Measurements from ENCODE around the gene FBXO2.
A peak's percentile ranks its signal among the peaks of the same experiment; 100 is the strongest.

Gene FBXO2

GRCh38 chr1:11682287-11682771, 28.1 kb upstream of the FBXO2 start:
- no peak for DNase-seq (ENCODE audit: low read depth)

DNA sequence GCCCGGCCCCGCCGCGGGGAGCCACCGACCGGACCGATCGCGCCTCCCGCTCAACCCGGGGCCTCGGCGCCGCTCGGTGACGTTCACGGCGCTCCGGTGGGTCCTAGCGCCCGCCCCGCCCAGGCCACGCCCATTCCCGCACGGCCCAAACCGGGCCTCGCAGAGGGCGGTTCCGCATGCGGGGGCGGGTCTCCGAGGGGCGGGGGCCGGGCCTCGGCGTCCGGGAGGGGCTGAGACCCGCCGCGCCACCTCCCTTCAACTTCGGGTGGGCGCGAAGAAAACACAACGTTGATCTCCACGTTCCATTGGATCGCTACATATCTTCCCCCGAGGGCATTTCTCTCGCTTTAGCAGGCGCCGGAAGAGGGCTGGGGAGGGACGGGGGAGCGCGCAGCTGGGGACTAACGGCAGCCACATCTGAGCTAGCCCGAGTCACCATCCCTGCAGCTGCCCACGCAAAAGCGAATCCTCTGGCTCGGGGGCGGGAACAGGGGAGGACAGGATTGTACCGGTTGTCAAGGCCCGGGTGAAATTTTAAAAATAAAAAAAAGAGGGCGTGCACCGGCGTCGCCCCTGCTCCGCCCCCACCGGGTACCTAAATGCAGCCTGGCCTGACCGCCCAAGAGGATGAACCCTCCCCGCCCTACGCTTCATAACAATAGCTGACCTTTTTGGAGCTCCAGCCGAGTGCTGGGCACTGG, 27.0 kb upstream of the FBXO2 start, which contains the start of gene MAD2L2:
MAD2L2 (minus strand) TSS at position 78 of the 701 bp plus-strand sequence. CDS start 547 bp downstream, outside the sequence.
- peak; percentile 44 for DNase-seq (ENCODE audit: low read depth)

GRCh38 chr1:11680270-11681070, 26.2 kb upstream of the FBXO2 start:
- DNase-seq (ENCODE audit: low read depth): no peak

- DNase-seq (ENCODE audit: low read depth): no peak
Measured at GRCh38 chr1:11678442-11678841, 24.2 kb upstream of the FBXO2 start.

DNA sequence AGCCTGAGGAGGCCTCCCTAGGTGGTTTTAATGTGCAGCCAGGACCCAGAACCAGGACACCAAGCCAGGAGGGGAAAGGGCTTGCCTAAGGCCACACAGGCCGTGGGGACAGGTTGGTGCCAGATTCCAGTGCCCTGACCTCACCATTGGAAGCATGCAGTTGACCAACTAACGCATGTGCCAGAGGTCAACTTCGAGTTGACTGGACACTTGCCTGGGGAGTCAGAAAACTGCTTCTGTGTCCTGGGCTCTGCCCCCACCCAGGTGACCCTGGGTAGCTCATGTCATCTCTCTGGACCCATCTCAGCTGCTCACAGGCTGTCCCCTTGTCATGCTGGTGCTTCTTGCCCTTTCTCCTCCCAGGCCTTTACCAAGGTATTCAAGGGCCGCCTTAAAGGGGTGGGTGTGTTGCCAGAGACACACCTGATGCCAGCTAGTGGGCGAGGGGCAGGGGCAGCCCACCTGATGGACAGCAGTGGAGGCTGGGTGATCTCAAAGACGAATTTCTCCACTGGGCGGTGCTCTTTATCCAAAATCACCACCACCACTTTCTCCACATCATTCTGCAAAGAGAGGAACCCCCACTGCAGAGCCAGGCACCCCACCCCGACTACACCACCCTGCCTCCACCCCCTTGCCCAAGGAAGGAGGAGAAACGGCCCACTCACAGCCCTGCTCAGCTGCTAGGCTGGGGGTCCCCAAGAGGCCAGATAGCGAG, 22.3 kb upstream of the FBXO2 start:
- DNase-seq (ENCODE audit: low read depth): no peak

- no peak for DNase-seq (ENCODE audit: low read depth)
Measured at GRCh38 chr1:11675325-11675724, 21.1 kb upstream of the FBXO2 start.

GRCh38 chr1:11674488-11674887, 20.3 kb upstream of the FBXO2 start:
- no peak for DNase-seq (ENCODE audit: low read depth)

DNA sequence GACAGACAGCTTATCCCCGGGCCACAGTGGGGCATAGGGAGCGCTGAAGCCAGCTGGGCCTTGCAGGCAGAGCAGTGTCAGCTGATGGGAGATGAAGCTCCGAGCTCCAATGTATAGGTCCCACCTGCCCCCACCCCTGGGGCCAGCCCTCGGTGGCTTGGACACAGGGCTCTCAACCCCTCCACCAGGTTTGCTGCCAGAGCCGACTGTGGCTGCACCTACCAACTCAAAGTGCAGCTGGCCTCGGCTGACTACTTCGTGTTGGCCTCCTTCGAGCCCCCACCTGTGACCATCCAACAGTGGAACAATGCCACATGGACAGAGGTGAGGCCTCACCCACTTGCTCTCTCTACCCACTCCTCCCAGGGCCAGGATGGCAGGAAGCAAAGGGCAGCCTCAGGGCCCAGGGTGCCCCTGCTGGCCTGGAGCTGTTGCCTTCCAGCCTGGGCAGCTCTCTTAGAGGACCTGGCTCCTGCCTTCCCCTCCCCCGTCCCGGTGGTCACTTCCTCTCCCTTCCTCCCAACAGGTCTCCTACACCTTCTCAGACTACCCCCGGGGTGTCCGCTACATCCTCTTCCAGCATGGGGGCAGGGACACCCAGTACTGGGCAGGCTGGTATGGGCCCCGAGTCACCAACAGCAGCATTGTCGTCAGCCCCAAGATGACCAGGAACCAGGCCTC, 19.0 kb upstream of the FBXO2 start:
- DNase-seq (ENCODE audit: low read depth): no peak

- no peak for DNase-seq (ENCODE audit: low read depth)
Measured at GRCh38 chr1:11671544-11672286, 17.5 kb upstream of the FBXO2 start.

DNA sequence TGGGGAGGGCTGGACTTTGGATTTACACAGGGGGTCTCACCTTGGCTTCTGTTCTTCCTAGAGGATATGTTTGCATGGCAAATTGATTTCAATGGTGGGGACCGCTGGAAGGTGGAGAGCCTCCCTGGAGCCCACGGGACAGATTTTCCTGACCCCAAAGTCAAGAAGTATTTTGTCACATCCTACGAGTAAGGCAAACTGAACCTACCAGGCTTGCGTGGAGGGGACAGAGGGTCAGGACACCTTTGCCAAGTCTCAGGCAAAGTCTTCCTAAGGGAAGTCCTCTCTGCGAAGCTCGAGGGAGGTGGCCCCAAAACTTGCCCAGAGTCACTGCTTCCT, 16.9 kb upstream of the FBXO2 start:
- no peak for DNase-seq (ENCODE audit: low read depth)

DNA sequence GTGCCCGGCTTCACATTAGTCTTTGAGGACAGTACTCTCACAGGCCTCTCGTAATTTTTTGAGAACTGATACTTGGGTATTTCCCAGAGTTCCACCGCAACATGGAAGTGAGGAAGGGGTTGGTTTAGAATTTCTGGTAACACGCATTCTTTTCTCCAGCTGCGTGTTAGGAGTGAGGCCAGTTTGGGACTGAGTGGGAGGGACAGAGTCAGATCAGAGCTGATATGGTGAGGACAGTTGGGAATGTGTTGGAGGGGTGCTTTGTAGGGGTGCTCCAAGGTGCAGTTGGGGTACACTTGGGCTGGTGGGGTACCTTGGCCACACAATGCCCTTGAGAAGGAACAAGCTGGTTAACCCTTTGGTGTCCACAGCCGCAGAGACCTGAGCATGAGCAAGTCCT, 16.5 kb upstream of the FBXO2 start:
- DNase-seq (ENCODE audit: low read depth): no peak

GRCh38 chr1:11668516-11668915, 14.3 kb upstream of the FBXO2 start:
- no peak for DNase-seq (ENCODE audit: low read depth)

DNA sequence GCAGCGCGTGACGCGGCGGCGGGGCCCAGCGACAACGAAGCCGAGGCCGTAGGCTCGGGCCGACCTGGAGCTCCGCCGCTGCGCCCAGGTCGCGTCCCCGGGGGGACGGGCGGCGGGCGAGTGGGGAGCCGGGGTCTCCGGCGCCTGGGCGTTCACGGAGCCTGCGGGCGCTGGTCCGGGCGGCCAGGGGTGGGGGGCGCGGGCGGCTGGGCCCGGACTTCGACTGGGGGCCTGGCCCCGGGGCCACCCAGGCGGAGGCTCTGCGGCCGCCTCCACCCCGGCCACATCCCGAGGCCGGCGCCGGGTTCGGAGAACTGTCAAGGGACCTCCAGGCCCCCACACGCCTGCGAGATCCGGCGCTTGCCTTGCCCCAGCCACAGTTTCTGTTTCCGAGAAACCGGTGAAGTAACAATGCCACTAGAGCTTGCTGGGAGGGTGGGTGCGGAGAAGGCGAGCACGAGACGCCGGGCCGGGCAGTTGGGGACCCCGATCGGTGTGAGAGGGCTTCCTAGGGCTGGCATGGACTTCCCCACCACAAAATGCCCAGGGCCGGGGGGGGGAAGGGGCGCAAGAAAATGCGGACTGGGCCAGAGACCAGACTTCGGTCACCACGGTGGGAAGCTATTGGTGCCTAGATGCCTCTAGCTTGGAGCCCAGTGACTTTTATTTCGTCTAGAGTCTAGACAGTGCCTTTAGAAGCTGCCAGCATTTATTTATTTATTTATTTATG, 10.3 kb upstream of the FBXO2 start:
- no peak for DNase-seq (ENCODE audit: low read depth)

GRCh38 chr1:11661103-11661502, 6.9 kb upstream of the FBXO2 start:
- DNase-seq (ENCODE audit: low read depth): no peak

DNA sequence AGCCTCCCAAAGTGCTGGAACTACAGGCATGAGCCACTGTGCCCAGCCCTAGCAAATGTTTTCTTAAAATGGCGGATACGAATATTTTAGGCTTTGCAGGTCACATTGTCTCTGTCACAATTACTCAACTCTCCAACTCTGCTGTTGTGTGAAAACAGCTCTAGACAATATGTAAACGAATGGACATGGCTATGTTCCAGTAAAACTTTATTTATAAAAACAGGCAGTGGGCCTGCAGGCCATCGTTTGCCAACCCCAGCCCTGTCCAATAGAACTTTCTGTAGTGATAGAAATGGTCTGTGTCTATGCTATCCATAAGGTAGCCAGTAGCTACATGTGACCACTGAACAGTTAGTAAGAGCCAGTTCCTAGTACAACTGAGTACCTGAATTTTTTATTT, 5.5 kb upstream of the FBXO2 start:
- no peak for DNase-seq (ENCODE audit: low read depth)

- no peak for DNase-seq (ENCODE audit: low read depth)
Measured at GRCh38 chr1:11658542-11658941, 4.3 kb upstream of the FBXO2 start.

GRCh38 chr1:11657654-11658053, 3.4 kb upstream of the FBXO2 start:
- DNase-seq (ENCODE audit: low read depth): no peak

GRCh38 chr1:11654939-11655808, 945 bp upstream of the FBXO2 start:
- no peak for DNase-seq (ENCODE audit: low read depth)

GRCh38 chr1:11653861-11654136, 430 bp downstream of the FBXO2 start:
- no peak for DNase-seq (ENCODE audit: low read depth)

All from HS-5 (cell line).